ENCODE results near the gene PRDX3.
A peak's percentile ranks its signal among the peaks of the same experiment; 100 is the strongest.

GRCh38 chr10:119221201-119221600 lies 42.6 kb upstream of the PRDX3 start:
- no peak for TF ChIP-seq CTCF (conservative IDR thresholded peaks at IDR 0.05; ENCODE audit: low read depth, low read length)
- TF ChIP-seq CEBPB (IDR thresholded peaks at IDR 0.05; ENCODE audit: low read depth, low read length), result peak; percentile 83
- TF ChIP-seq POLR2A (IDR thresholded peaks at IDR 0.05; ENCODE audit: low read depth, low read length), result no peak
- no peak for TF ChIP-seq RAD21 (IDR thresholded peaks at IDR 0.05; ENCODE audit: low read length)
